K562 (cell line): Measurements from ENCODE around the gene RALA. TPM values are rescaled to one million over a fixed set of nuclear protein-coding genes. Genes with fewer than 3 reads are reported as not detected.

Experiments
- ATAC-seq: fragments of 200-7000 bp; cut with Tn5 transposase; 3 replicates; pipeline ENCODE4 v1.9.1; 2020; ENCODE audit warnings: moderate library complexity
- BruUV-seq: library from RNA; stranded (reverse); fragments of 400-500 nt; replicated peaks from 2 replicates; lab custom pipeline; 2021; lab: Mats Ljungman, UMichigan
- CTCF ChIA-PET: fragments of 300-600 bp; formaldehyde crosslinking; extraction: SDS; loops from one replicate; lab custom pipeline; 2021; ENCODE audit warnings: low intra/inter-chr PET ratio; lab: Yijun Ruan, JAX
- POLR2A ChIA-PET: fragments of 300-600, 350-650 bp; sonication (Branson Sonifier 250); formaldehyde crosslinking; extraction: SDS; loops from one replicate; lab custom pipeline; 2021; ENCODE audit warnings: antibody characterized with exemption, inconsistent platforms; lab: Yijun Ruan, JAX
- DNase-seq, 4 experiments: peaks; one replicate each; pipeline versions ENCODE4 v3.0.0 to v3.0.0-alpha.2; 2011 to 2018; ENCODE audit warnings: low spot score in 3 of 4, mixed read lengths in 3 of 4; ENCODE audit errors: extremely low read depth in 1 of 4
- FAIRE-seq: peaks from 2 replicates; lab custom pipeline; 2011; peaks lifted over from hg19 to GRCh38; lab: Jason Lieb, UNC
- H2AFZ ChIP-seq: 2 replicates; pipeline ENCODE4 v1.6.0; 2011; ENCODE audit warnings: low read depth, low read length, control low read depth, inconsistent platforms
- H3K27ac ChIP-seq: fragments of 200-600 bp; 3 replicates; pipeline ENCODE4 v1.8.0; 2011; ENCODE audit warnings: low read depth, mild to moderate bottlenecking, control low read depth, inconsistent platforms, low read length, moderate library complexity, mixed read lengths; ENCODE audit errors: extremely low read depth
- H3K27me3 ChIP-seq, 2 experiments: fragments of 300-600 bp in 1 of 2; 2 replicates in 1 of 2; 3 replicates in 1 of 2; pipeline versions ENCODE4 v1.6.0 to v1.8.0; 2011; ENCODE audit warnings: inconsistent platforms in 2 of 2, low read length in 2 of 2, mild to moderate bottlenecking in 1 of 2, mixed read lengths in 1 of 2, moderate library complexity in 1 of 2; ENCODE audit not compliant: control insufficient read depth in 2 of 2, insufficient read depth in 2 of 2
- H3K36me3 ChIP-seq: fragments of 300-600 bp; 3 replicates; pipeline ENCODE4 v1.8.0; 2011; ENCODE audit warnings: mild to moderate bottlenecking, low read length, inconsistent platforms; ENCODE audit not compliant: control insufficient read depth, insufficient read depth
- H3K4me1 ChIP-seq, 2 experiments: fragments of 200-600 bp in 1 of 2; replicated peaks in 1 of 2; 2 replicates in 1 of 2; 3 replicates in 1 of 2; pipeline versions ENCODE4 v1.5.1 to v1.8.0; 2011; ENCODE audit warnings: inconsistent platforms in 2 of 2, low read length in 2 of 2, mild to moderate bottlenecking in 1 of 2, mixed read lengths in 1 of 2, moderate library complexity in 1 of 2; ENCODE audit not compliant: control insufficient read depth in 2 of 2, insufficient read depth in 2 of 2
- H3K4me2 ChIP-seq: 2 replicates; pipeline ENCODE4 v1.6.1; 2011; ENCODE audit warnings: low read length, control low read depth, inconsistent platforms, mixed read lengths; ENCODE audit not compliant: insufficient read depth
- H3K4me3 ChIP-seq: fragments of 200-600 bp; sonication (generic), shearing (Covaris generic); 2 replicates; pipeline ENCODE4 v1.5.1; 2016; ENCODE audit warnings: control low read depth, inconsistent platforms
- H3K79me2 ChIP-seq: fragments of 200-600 bp; 3 replicates; pipeline ENCODE4 v1.8.0; 2011; ENCODE audit warnings: low read length, inconsistent platforms; ENCODE audit not compliant: control insufficient read depth, insufficient read depth
- H3K9ac ChIP-seq, 2 experiments: 2 replicates each; pipeline versions ENCODE4 v1.6.0 to v1.6.1; 2011; ENCODE audit warnings: low read depth in 2 of 2, low read length in 2 of 2, control low read depth in 1 of 2, inconsistent platforms in 1 of 2, mild to moderate bottlenecking in 1 of 2, mixed read lengths in 1 of 2; ENCODE audit not compliant: insufficient read depth in 1 of 2
- H3K9me1 ChIP-seq: one replicate; pipeline ENCODE4 v1.6.0; 2011; ENCODE audit warnings: inconsistent platforms, mild to moderate bottlenecking, low read length, moderate library complexity; ENCODE audit not compliant: control insufficient read depth, insufficient read depth
- H3K9me3 ChIP-seq: replicated peaks from 2 replicates; pipeline ENCODE4 v1.5.1; 2011; ENCODE audit warnings: low read depth, low read length, inconsistent platforms; ENCODE audit not compliant: control insufficient read depth, insufficient read depth
- H4K20me1 ChIP-seq: replicated peaks from 2 replicates; pipeline ENCODE4 v1.6.1; 2011; ENCODE audit warnings: low read length, inconsistent platforms, mixed read lengths; ENCODE audit not compliant: control insufficient read depth, insufficient read depth
- ARID2 ChIP-seq: fragments of 450-650 bp; IDR thresholded peaks from 2 replicates; pipeline ENCODE4 v1.6.1; 2017; ENCODE audit warnings: antibody characterized with exemption, mild to moderate bottlenecking
- FOXK2 ChIP-seq, 2 experiments: fragments of 450-650 bp; IDR thresholded peaks in 1 of 2; conservative IDR thresholded peaks in 1 of 2; 2 replicates each; pipeline ENCODE4 v1.6.1; 2016; ENCODE audit warnings: low read depth in 2 of 2, mild to moderate bottlenecking in 1 of 2
- KLF13 ChIP-seq: fragments of 450-650 bp; IDR thresholded peaks from 2 replicates; pipeline ENCODE4 v1.6.1; 2016; ENCODE audit warnings: missing genetic modification characterization, low read depth, mild to moderate bottlenecking, missing compliant biosample characterization, moderate library complexity, borderline replicate concordance
- MITF ChIP-seq: IDR thresholded peaks from 2 replicates; pipeline ENCODE4 v1.6.1; 2014; ENCODE audit warnings: antibody characterized with exemption
- MNT ChIP-seq, 2 experiments: fragments of 450-650 bp; conservative IDR thresholded peaks; 2 replicates each; pipeline ENCODE4 v1.6.1; 2017; ENCODE audit warnings: mild to moderate bottlenecking in 2 of 2, moderate library complexity in 2 of 2
- STAG1 ChIP-seq: sonication (generic); formaldehyde crosslinking; IDR thresholded peaks from 2 replicates; pipeline ENCODE4 v1.5.0; 2020; ENCODE audit warnings: missing genetic modification reagents, borderline replicate concordance
- WGBS: fragments of 100-300 bp; shearing (Covaris generic); methylation state at CpG from one replicate; pipeline ENCODE4 v1.1.6; 2016; ENCODE audit warnings: low coverage, mixed read lengths; ENCODE audit not compliant: insufficient coverage; ENCODE audit errors: missing lambda C conversion rate; 5-methylcytosine and 5-hydroxymethylcytosine counted together
- in situ Hi-C: fragments of 300-500 bp; cut with MboI; formaldehyde crosslinking; loops from 4 replicates; pipeline ENCODE4 v1.15.0; 2018; ENCODE audit warnings: inconsistent platforms, mixed read lengths
- intact Hi-C: fragments of 100-400 bp; cut with micrococcal nuclease; formaldehyde crosslinking; loops from 2 replicates; pipeline ENCODE4 v1.14.2; 2022
- polyA plus RNA-seq, 8 experiments: library from polyadenylated mRNA; depleted of rRNA in 4 of 8; stranded (reverse) in 5 of 8; unstranded in 3 of 8; fragments of >200 nt; fragmentation: Nextera tagmentation in 2 of 8; fragmentation: Illumina TruSeq in 1 of 8; extraction: Ambion mirVana in 2 of 8; extraction: Trizol in 1 of 8; gene quantifications; 2 replicates each; pipeline versions ENCODE4 v1.2.1 to v1.2.3, GENCODE V29; 2011 to 2014; ENCODE audit warnings: inconsistent platforms in 1 of 8, missing spikeins in 1 of 8
- total RNA-seq, 7 experiments: library from RNA; depleted of rRNA in 6 of 7; stranded (reverse); fragments of >200 nt in 6 of 7; fragmentation: Illumina TruSeq in 2 of 7; extraction: Trizol in 2 of 7; gene quantifications; 2 replicates each; pipeline versions ENCODE4 v1.2.1 to v1.2.3, GENCODE V29; 2011 to 2021; ENCODE audit warnings: low replicate concordance in 1 of 7
- TF ChIP-seq, protein P1 (sequence below): sonication (generic); formaldehyde crosslinking; IDR thresholded peaks from 2 replicates; pipeline ENCODE4 v1.9.0; 2022; ENCODE audit warnings: mild to moderate bottlenecking, missing genetic modification reagents

Gene RALA
- total and polyA plus RNA-seq, 9 of the 15 experiments (the other 6 are each of a cell fraction or from before 2014, with no cell fraction given) = 7.2 to 28.0 (median 25.7) TPM

DNA sequence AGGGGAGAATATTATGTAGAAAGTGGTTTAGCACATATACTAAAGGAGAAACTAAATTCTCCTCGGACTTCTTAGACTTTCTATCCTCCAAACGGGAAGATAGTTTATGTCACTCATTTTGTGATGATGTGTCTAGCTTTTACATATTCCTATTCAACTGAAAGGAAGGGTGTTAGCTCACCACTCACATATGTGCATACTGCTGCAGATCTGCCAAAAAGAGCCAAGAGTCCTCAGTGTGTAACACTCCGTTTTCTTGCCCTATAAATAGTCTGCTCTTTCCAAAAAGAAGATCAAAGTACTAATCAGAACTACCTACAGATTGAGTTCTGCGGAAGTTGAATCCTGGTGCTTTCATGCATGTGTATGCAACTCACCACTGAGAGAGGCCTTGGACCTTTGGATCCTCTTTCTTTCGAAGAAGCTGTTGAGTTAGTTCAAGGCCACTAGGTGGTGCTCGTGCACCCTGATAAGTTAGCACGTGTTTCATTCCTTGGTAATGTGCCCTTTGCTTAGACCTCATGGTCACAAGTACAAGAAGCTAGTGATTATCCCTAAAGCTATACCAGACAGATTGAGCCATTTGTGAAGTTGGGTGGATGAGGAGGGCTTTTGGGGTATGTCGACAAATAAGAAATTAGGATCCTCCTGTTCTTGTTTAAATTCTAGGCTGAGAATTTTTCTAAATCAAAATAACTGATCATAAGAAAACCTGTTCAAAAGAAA lies 43.1 kb upstream of the RALA start:
- Histone ChIP-seq H2AFZ (peak overlapping the region; percentile 78), H3K4me1 (peaks cover 0 to 2% of the 10 kb centered on the region in 2 experiments; a peak in 2 of 5 replicates), H3K9ac (no peak overlapping the region), H3K36me3 (no peaks in the 10 kb centered on the region; the same call in 2 of the 3 replicates), H3K27me3 (no peaks in the 10 kb centered on the region), H3K9me3 (no peaks in the 10 kb centered on the region; the same call in 1 of the 2 replicates), H3K79me2 (no peaks in the 10 kb centered on the region), H3K9me1 (no peaks in the 10 kb centered on the region), H3K4me3 (no peak overlapping the region), H3K4me2 (no peak overlapping the region), H3K27ac (no peak overlapping the region), H4K20me1 (no peaks in the 10 kb centered on the region)
- BruUV-seq = no TSS peak
- 2% methylated on average over 8 of the region's 8 CpGs for whole genome bisulfite sequencing
- CTCF ChIA-PET = interaction anchor here (0.9 to 2.8 kb wide), 4 partner anchors 162 to 168 kb away, joined by 3 to 47 read pairs (median 12); no protein-coding TSS in a partner anchor
- DNase-seq (peak; percentile 78 to 94 (median 79)), FAIRE-seq (peak; percentile 96), ATAC-seq (peak; percentile 97)
- intact Hi-C loops (loop anchor here (1.0 to 2.0 kb wide), 4 partner anchors 162 to 472 kb away; no protein-coding TSS in a partner anchor), in situ Hi-C loops (loop anchor here (5.0 to 10.0 kb wide), 2 partner anchors 162 to 474 kb away; no protein-coding TSS in a partner anchor)
- POLR2A ChIA-PET = interaction anchor here (0.6 to 3.0 kb wide), 13 partner anchors 9 to 1554 kb away, joined by 3 to 13 read pairs (median 4); partner anchors contain the start of gene RALA
- TF ChIP-seq STAG1 (CRISPR knock-in tag) (peak; percentile 57; the same call in 1 of the 2 replicates), ARID2 (peak; percentile 91), MNT (conservative IDR thresholded peaks at IDR 0.05) (peak; percentile 70 to 85), FOXK2 (conservative IDR thresholded peaks at IDR 0.05 in 1 of 2, IDR thresholded peaks at IDR 0.05 in 1 of 2; ENCODE audit: low read depth in 2 of 2) (peak; percentile 37 to 50; a peak in 1 of 4 replicates), KLF13 (tag) (0 out of 2 replicates have a peak, but pooled peaks have one; percentile 36), MITF (0 out of 2 replicates have a peak, but pooled peaks have one; percentile 33)
- TF ChIP-seq, protein P1, sequence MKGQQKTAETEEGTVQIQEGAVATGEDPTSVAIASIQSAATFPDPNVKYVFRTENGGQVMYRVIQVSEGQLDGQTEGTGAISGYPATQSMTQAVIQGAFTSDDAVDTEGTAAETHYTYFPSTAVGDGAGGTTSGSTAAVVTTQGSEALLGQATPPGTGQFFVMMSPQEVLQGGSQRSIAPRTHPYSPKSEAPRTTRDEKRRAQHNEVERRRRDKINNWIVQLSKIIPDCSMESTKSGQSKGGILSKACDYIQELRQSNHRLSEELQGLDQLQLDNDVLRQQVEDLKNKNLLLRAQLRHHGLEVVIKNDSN (CRISPR knock-in tag) = peak; percentile 42; the same call in 1 of the 2 replicates
